Hepatocyte (in vitro differentiated cells): ENCODE results near the gene DNAJC16. TPM values are rescaled to one million over a fixed set of nuclear protein-coding genes. Genes with fewer than 3 reads are reported as not detected.
"Not testable (repeated sequence)": the region's sequence is repeated elsewhere in the genome, so short reads cannot be mapped to it uniquely, and the experiment has no call there.

Experiments
- DNase-seq: peaks from one replicate; pipeline ENCODE4 v3.0.0-alpha.2; 2016; ENCODE audit warnings: low spot score
- H2AFZ ChIP-seq: fragments of 200-600 bp; sonication (generic); 2 replicates; pipeline ENCODE4 v1.6.0; 2016; ENCODE audit warnings: antibody characterized with exemption, mild to moderate bottlenecking
- H3K27ac ChIP-seq: fragments of 200-600 bp; sonication (generic); 2 replicates; pipeline ENCODE4 v1.5.1; 2016; ENCODE audit warnings: mild to moderate bottlenecking
- H3K27me3 ChIP-seq: fragments of 200-600 bp; sonication (generic); 2 replicates; pipeline ENCODE4 v1.6.1; 2016
- H3K36me3 ChIP-seq: fragments of 200-600 bp; sonication (generic); replicated peaks from 2 replicates; pipeline ENCODE4 v1.5.1; 2016; ENCODE audit warnings: low read depth; ENCODE audit not compliant: insufficient read depth
- H3K4me1 ChIP-seq: fragments of 200-600 bp; sonication (generic); 2 replicates; pipeline ENCODE4 v1.5.1; 2016; ENCODE audit warnings: mild to moderate bottlenecking, moderate library complexity; ENCODE audit not compliant: insufficient read depth
- H3K4me2 ChIP-seq: fragments of 200-600 bp; sonication (generic); 2 replicates; pipeline ENCODE4 v1.6.0; 2016
- H3K4me3 ChIP-seq: fragments of 200-600 bp; sonication (generic); 2 replicates; pipeline ENCODE4 v1.5.1; 2016; ENCODE audit warnings: mild to moderate bottlenecking
- H3K79me2 ChIP-seq: fragments of 200-600 bp; sonication (generic); 2 replicates; pipeline ENCODE4 v1.6.0; 2017; ENCODE audit warnings: mild to moderate bottlenecking
- H3K9me2 ChIP-seq: fragments of 200-600 bp; sonication (generic); replicated peaks from 2 replicates; pipeline ENCODE4 v1.6.0; 2017; ENCODE audit warnings: mild to moderate bottlenecking; ENCODE audit not compliant: insufficient read depth
- H3K9me3 ChIP-seq: fragments of 200-600 bp; sonication (generic); 2 replicates; pipeline ENCODE4 v1.5.1; 2016; ENCODE audit warnings: low read depth, mild to moderate bottlenecking
- H4K20me1 ChIP-seq: fragments of 200-600 bp; sonication (generic); 2 replicates; pipeline ENCODE4 v1.6.0; 2016; ENCODE audit warnings: mild to moderate bottlenecking; ENCODE audit not compliant: insufficient read depth, poor library complexity, severe bottlenecking
- EZH2 ChIP-seq: fragments of 200-600 bp; sonication (generic); IDR thresholded peaks from 2 replicates; pipeline ENCODE4 v1.6.1; 2016; ENCODE audit warnings: antibody characterized with exemption, mild to moderate bottlenecking, borderline replicate concordance
- EZH2phosphoT487 ChIP-seq: fragments of 200-600 bp; sonication (generic); IDR thresholded peaks from one replicate; pipeline ENCODE4 v1.6.1; 2018; ENCODE audit warnings: antibody characterized with exemption, mild to moderate bottlenecking, low read depth, moderate library complexity; ENCODE audit not compliant: unreplicated experiment, severe bottlenecking
- WGBS: methylation state at CpG from one replicate; pipeline ENCODE4 v1.1.6; 2016; ENCODE audit warnings: low lambda C conversion rate; ENCODE audit errors: missing lambda C conversion rate; 5-methylcytosine and 5-hydroxymethylcytosine counted together
- polyA plus RNA-seq: library from polyadenylated mRNA; unstranded; fragments of >200 nt; fragmentation: Nextera tagmentation; extraction: Ambion mirVana; gene quantifications from 2 replicates; pipeline ENCODE4 v1.2.1, GENCODE V29; 2016
- total RNA-seq: library from RNA; depleted of rRNA; stranded (reverse); fragments of >200 nt; gene quantifications from 2 replicates; pipeline ENCODE4 v1.2.3, GENCODE V29; 2014
- TF ChIP-seq, protein P1 (sequence below): fragments of 200-600 bp; sonication (generic); IDR thresholded peaks from 2 replicates; pipeline ENCODE4 v1.5.1; 2016; ENCODE audit warnings: antibody characterized with exemption, mild to moderate bottlenecking; ENCODE audit not compliant: poor library complexity

Gene DNAJC16
- total and polyA plus RNA-seq, 2 experiments from 2014 or later = 9.6 to 21.1 TPM

DNA sequence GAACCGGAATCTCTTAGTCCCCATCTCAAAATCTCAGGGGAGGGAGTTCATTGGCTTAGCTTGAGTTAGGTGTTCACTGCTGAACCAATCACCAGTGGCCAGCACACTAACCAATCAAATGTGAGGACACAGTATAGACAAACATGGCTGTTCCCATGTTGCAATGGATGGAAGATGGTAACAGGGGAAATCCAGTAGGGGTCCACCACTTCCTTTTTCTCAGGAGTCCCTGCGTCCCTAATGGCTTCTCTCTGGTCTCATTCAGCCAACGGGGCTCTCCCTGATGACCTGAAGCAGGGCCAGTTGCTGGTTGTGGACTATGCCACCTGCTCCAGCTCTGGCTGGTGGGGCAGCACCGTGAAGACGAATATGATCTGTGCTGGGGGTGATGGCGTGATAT lies 41.0 kb upstream of the DNAJC16 start:
- Histone ChIP-seq H3K36me3 (no peaks in the 10 kb centered on the region), H3K27me3 (no peaks in the 10 kb centered on the region), H3K4me3 (no peak overlapping the region), H3K4me2 (no peak overlapping the region), H3K4me1 (no peaks in the 10 kb centered on the region), H3K79me2 (no peaks in the 10 kb centered on the region), H4K20me1 (no peaks in the 10 kb centered on the region), H3K27ac (no peak overlapping the region), H2AFZ (no peak overlapping the region), H3K9me3 (no peaks in the 10 kb centered on the region), H3K9me2 (no peaks in the 10 kb centered on the region)
- TF ChIP-seq, protein P1, sequence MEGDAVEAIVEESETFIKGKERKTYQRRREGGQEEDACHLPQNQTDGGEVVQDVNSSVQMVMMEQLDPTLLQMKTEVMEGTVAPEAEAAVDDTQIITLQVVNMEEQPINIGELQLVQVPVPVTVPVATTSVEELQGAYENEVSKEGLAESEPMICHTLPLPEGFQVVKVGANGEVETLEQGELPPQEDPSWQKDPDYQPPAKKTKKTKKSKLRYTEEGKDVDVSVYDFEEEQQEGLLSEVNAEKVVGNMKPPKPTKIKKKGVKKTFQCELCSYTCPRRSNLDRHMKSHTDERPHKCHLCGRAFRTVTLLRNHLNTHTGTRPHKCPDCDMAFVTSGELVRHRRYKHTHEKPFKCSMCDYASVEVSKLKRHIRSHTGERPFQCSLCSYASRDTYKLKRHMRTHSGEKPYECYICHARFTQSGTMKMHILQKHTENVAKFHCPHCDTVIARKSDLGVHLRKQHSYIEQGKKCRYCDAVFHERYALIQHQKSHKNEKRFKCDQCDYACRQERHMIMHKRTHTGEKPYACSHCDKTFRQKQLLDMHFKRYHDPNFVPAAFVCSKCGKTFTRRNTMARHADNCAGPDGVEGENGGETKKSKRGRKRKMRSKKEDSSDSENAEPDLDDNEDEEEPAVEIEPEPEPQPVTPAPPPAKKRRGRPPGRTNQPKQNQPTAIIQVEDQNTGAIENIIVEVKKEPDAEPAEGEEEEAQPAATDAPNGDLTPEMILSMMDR = no peak
- TF ChIP-seq EZH2 = no peak
- DNase-seq = no peak
- 93% methylated on average over 6 of the region's 6 CpGs for WGBS

DNA sequence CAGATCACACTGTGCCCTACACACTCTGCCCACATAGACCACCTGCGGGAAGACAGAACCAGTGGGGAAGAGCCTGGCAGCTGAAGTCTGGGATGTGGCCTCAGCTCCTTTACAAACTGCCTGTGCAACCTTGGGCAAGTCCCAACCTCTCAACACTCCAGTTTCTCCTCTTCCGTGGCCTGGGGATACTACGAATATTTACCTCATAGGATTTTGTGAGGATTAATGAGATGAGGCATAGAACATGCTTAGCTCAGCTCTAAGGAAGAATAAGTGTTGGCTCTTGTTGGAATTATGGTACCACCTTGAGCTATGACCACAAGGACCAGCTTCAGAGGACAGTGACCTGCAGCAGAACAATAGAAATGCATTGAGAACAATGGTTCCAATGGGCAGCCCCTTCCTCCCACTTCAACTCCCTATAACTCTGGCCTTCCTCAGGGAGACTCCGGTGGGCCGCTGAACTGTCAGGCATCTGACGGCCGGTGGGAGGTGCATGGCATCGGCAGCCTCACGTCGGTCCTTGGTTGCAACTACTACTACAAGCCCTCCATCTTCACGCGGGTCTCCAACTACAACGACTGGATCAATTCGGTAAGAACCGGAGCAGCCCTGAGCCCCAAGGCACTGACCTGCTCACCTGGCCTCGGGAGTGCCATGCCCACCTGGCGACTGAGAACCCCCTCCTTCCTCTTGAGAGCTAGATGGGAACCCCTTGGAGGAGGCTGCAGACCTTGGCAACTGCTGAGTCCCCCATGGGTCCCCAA lies 39.6 kb upstream of the DNAJC16 start:
- H3K36me3 ChIP-seq, H3K9me3 ChIP-seq, H4K20me1 ChIP-seq, H3K4me3 ChIP-seq, H3K9me2 ChIP-seq, H3K79me2 ChIP-seq, DNase-seq, H2AFZ ChIP-seq, H3K4me1 ChIP-seq, H3K4me2 ChIP-seq, H3K27me3 ChIP-seq, H3K27ac ChIP-seq: not testable (repeated sequence)
- WGBS = 97% methylated on average over 16 of the region's 17 CpGs

DNA sequence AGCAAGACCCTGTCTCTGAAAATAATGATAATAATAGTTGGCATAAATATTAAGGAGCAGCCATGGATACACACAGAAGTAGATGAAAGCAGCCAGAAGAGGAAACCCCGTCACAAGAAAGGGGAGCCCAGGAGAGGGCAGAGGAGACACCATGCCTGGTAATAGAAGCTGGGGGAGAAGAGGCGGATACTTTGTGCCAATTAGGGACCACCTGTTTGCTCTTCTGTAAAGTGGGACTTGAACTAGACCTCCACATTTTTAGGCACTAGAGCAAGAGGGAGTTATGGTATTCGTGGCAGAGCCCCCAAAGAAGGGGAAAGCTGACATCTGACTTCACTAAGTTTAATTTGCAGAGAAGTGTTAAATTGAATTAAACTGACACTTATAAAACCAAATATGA lies 38.3 kb upstream of the DNAJC16 start:
- Histone ChIP-seq H3K9me3 (no peaks in the 10 kb centered on the region), H3K4me3 (no peak overlapping the region), H2AFZ (no peak overlapping the region), H3K9me2 (no peaks in the 10 kb centered on the region), H3K4me1 (no peaks in the 10 kb centered on the region), H3K27me3 (no peaks in the 10 kb centered on the region), H4K20me1 (no peaks in the 10 kb centered on the region), H3K4me2 (no peak overlapping the region), H3K27ac (no peak overlapping the region), H3K79me2 (no peaks in the 10 kb centered on the region), H3K36me3 (no peaks in the 10 kb centered on the region)
- 93% methylated on average over 3 of the region's 3 CpGs for WGBS
- no peak for TF ChIP-seq EZH2phosphoT487
- DNase-seq = no peak

DNA sequence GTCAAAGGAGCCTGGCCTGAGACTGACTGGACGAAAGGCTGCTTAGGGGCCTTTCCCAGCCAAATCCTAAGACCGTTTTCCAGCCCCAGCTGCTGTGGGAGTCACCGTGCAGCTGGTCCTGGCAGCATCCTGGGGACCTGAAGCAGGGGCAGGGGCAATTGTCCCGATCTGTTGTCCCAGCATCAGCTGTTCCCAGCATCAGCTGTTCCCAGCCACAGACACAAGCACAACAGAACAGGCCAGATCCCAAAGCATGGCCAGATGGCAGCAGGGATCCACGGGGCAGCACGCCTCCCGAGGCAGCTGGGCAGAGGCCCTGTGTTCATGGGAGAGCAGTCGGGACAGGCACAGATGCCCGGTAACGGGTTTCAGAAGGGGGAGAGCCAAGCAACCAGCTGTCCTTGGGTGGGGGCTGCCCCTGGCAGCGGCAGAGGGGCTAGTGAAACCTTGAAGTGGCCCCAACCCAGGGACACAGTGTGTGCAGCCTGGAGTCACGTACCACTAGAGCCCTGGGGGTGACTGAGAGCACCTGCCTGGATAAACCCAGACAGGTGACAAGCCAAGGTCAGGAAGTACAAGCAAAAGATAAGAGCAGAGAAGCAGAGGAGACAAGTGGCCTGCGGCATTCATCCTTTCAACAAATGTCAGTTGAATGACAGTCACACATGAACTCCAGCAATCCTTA lies 37.5 kb upstream of the DNAJC16 start:
- H3K27ac ChIP-seq = no peak overlapping the region
- H3K27me3 ChIP-seq = no peaks in the 10 kb centered on the region
- no peaks in the 10 kb centered on the region for H3K36me3 ChIP-seq
- no peak overlapping the region for H3K4me3 ChIP-seq
- TF ChIP-seq EZH2 (no peak), EZH2phosphoT487 (no peak)
- TF ChIP-seq, protein P1 = no peak
- H2AFZ ChIP-seq = no peak overlapping the region
- H3K79me2 ChIP-seq = no peaks in the 10 kb centered on the region
- 85% methylated on average over 13 of the region's 13 CpGs for WGBS
- no peaks in the 10 kb centered on the region for H4K20me1 ChIP-seq
- no peak for DNase-seq
- H3K9me2 ChIP-seq = no peaks in the 10 kb centered on the region
- H3K4me1 ChIP-seq = no peaks in the 10 kb centered on the region
- H3K4me2 ChIP-seq = no peak overlapping the region
- H3K9me3 ChIP-seq = no peaks in the 10 kb centered on the region

DNA sequence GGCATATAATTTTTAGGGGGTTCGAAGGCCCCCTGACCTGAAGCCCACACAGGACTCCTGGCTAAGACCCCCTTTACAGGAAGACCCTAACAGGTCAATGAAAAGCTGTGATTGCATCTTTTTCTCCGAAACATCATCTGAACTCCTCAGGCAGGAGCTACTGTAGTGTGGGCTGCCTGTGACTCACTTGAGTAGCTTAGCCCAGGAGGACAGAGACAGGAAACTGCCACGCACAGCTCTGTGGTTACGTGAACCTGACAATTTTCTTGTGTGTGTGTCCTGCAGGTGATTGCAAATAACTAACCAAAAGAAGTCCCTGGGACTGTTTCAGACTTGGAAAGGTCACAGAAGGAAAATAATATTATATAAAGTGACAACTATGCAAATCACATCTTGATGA lies 35.6 kb upstream of the DNAJC16 start:
- H4K20me1 ChIP-seq, H3K9me3 ChIP-seq, H3K27ac ChIP-seq, H3K27me3 ChIP-seq, H3K79me2 ChIP-seq, DNase-seq, H3K4me3 ChIP-seq, H3K9me2 ChIP-seq, H3K4me2 ChIP-seq, H2AFZ ChIP-seq, H3K4me1 ChIP-seq, H3K36me3 ChIP-seq: not testable (repeated sequence)
- WGBS = 92% methylated on average over 4 of the region's 4 CpGs
